ENCODE data around the gene SLC35B2. TPM values are rescaled to one million over a fixed set of nuclear protein-coding genes. Genes with fewer than 3 reads are reported as not detected.

Gene SLC35B2
- total and polyA plus RNA-seq, 10 of the 15 experiments (the other 5 are each of a cell fraction or from before 2014, with no cell fraction given), result 11.3 to 45.4 (median 33.8) TPM

DNA sequence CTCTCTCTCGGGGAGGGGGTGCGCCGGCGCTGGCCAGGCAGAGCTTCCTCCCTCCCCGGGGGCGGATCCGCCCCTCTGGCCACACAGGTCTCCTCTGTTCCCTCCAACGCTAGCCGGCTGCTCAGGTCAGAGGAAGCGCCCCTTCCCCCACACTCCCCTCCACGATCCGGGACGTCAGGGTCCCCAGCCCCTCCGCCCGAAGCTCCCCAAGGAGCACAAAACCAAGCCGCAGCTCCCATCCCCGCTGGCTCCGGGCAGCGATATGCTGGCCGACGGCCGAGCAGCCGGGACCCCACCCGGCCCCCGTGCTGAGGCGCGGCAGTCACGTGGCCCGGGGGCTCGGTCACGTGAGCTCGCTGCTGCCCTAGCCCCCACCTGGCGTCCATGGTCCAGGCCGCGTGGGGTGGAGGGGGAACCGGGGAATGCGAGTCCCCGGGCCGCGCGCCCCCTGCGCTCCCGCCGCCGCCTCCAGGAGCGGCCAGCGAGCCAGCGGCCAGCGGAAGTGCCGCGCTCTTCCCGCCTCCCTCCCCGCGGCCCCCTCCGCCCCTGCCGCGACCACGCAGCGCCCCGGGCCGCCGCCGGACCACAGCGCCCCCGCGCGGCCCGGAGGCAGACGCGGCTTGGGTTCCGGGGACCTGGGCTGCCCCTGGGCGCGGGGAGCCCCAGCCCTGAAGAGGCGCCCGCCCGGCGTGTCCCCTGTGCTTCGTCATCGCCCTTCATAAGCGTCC, at the start of gene SLC35B2 (continued):
- TF ChIP-seq, protein P1, sequence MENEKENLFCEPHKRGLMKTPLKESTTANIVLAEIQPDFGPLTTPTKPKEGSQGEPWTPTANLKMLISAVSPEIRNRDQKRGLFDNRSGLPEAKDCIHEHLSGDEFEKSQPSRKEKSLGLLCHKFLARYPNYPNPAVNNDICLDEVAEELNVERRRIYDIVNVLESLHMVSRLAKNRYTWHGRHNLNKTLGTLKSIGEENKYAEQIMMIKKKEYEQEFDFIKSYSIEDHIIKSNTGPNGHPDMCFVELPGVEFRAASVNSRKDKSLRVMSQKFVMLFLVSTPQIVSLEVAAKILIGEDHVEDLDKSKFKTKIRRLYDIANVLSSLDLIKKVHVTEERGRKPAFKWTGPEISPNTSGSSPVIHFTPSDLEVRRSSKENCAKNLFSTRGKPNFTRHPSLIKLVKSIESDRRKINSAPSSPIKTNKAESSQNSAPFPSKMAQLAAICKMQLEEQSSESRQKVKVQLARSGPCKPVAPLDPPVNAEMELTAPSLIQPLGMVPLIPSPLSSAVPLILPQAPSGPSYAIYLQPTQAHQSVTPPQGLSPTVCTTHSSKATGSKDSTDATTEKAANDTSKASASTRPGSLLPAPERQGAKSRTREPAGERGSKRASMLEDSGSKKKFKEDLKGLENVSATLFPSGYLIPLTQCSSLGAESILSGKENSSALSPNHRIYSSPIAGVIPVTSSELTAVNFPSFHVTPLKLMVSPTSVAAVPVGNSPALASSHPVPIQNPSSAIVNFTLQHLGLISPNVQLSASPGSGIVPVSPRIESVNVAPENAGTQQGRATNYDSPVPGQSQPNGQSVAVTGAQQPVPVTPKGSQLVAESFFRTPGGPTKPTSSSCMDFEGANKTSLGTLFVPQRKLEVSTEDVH (IDR thresholded peaks at IDR 0.05; ENCODE audit: low read depth, partially characterized antibody), result no peak
- TF ChIP-seq BCL11A (IDR thresholded peaks at IDR 0.05; ENCODE audit: low read depth, low read length) (no peak), RFX5 (IDR thresholded peaks at IDR 0.05; ENCODE audit: low read depth, low read length) (peak; percentile 14; the same call in 1 of the 2 replicates), NFYB (IDR thresholded peaks at IDR 0.05; ENCODE audit: insufficient read depth, low read depth, low read length) (no peak), CUX1 (IDR thresholded peaks at IDR 0.05; ENCODE audit: insufficient replicate concordance, low read depth, low read length) (no peak), FOXK2 (IDR thresholded peaks at IDR 0.05) (no peak), PRDM15 (CRISPR knock-in tag; IDR thresholded peaks at IDR 0.05) (no peak)
- TF ChIP-seq, protein P2, sequence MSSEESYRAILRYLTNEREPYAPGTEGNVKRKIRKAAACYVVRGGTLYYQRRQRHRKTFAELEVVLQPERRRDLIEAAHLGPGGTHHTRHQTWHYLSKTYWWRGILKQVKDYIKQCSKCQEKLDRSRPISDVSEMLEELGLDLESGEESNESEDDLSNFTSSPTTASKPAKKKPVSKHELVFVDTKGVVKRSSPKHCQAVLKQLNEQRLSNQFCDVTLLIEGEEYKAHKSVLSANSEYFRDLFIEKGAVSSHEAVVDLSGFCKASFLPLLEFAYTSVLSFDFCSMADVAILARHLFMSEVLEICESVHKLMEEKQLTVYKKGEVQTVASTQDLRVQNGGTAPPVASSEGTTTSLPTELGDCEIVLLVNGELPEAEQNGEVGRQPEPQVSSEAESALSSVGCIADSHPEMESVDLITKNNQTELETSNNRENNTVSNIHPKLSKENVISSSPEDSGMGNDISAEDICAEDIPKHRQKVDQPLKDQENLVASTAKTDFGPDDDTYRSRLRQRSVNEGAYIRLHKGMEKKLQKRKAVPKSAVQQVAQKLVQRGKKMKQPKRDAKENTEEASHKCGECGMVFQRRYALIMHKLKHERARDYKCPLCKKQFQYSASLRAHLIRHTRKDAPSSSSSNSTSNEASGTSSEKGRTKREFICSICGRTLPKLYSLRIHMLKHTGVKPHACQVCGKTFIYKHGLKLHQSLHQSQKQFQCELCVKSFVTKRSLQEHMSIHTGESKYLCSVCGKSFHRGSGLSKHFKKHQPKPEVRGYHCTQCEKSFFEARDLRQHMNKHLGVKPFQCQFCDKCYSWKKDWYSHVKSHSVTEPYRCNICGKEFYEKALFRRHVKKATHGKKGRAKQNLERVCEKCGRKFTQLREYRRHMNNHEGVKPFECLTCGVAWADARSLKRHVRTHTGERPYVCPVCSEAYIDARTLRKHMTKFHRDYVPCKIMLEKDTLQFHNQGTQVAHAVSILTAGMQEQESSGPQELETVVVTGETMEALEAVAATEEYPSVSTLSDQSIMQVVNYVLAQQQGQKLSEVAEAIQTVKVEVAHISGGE (CRISPR knock-in tag; IDR thresholded peaks at IDR 0.05), result peak; percentile 34; the same call in 1 of the 2 replicates
- TF ChIP-seq, protein P3, sequence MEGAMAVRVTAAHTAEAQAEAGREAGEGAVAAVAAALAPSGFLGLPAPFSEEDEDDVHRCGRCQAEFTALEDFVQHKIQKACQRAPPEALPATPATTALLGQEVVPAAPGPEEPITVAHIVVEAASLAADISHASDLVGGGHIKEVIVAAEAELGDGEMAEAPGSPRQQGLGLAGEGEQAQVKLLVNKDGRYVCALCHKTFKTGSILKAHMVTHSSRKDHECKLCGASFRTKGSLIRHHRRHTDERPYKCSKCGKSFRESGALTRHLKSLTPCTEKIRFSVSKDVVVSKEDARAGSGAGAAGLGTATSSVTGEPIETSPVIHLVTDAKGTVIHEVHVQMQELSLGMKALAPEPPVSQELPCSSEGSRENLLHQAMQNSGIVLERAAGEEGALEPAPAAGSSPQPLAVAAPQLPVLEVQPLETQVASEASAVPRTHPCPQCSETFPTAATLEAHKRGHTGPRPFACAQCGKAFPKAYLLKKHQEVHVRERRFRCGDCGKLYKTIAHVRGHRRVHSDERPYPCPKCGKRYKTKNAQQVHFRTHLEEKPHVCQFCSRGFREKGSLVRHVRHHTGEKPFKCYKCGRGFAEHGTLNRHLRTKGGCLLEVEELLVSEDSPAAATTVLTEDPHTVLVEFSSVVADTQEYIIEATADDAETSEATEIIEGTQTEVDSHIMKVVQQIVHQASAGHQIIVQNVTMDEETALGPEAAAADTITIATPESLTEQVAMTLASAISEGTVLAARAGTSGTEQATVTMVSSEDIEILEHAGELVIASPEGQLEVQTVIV (IDR thresholded peaks at IDR 0.05; ENCODE audit: borderline replicate concordance, partially characterized antibody), result no peak

All from GM12878 (cell line).